PFSK-1 (cell line): ENCODE measurements around the gene PPP6R1.

Experiments
- FOXP2 ChIP-seq: optimal IDR thresholded peaks from 2 replicates; pipeline ENCODE3; 2011; ENCODE audit warnings: borderline replicate concordance, control low read depth, inconsistent platforms; ENCODE audit not compliant: insufficient read depth; ENCODE audit errors: extremely low read length, extremely low read depth
- POLR2AphosphoS5 ChIP-seq: IDR thresholded peaks from 2 replicates; pipeline ENCODE4 v1.6.1; 2012; ENCODE audit warnings: low read depth, mild to moderate bottlenecking, control low read depth, low read length, moderate library complexity
- SIN3A ChIP-seq: IDR thresholded peaks from 2 replicates; pipeline ENCODE4 v1.6.1; 2012; ENCODE audit warnings: mild to moderate bottlenecking, low read length, moderate library complexity, borderline replicate concordance; ENCODE audit not compliant: insufficient read depth
- TAF1 ChIP-seq: IDR thresholded peaks from 2 replicates; pipeline ENCODE4 v1.6.1; 2012; ENCODE audit warnings: low read length, control low read depth, borderline replicate concordance; ENCODE audit not compliant: insufficient read depth
- TF ChIP-seq, protein P1 (sequence below), 2 experiments: IDR thresholded peaks; 2 replicates each; pipeline versions ENCODE4 v1.6.1 to v1.8.0; 2011 to 2012; ENCODE audit warnings: low read depth in 2 of 2, low read length in 2 of 2, control low read depth in 1 of 2, inconsistent platforms in 1 of 2, mild to moderate bottlenecking in 1 of 2, moderate library complexity in 1 of 2; ENCODE audit not compliant: insufficient read depth in 1 of 2

PPP6R1 gene

GRCh38 chr19:55289117-55289796 is 30.4 kb upstream of the PPP6R1 start:
- TF ChIP-seq TAF1 (no peak), SIN3A (no peak), POLR2AphosphoS5 (no peak), FOXP2 (no peak)
- TF ChIP-seq, protein P1, sequence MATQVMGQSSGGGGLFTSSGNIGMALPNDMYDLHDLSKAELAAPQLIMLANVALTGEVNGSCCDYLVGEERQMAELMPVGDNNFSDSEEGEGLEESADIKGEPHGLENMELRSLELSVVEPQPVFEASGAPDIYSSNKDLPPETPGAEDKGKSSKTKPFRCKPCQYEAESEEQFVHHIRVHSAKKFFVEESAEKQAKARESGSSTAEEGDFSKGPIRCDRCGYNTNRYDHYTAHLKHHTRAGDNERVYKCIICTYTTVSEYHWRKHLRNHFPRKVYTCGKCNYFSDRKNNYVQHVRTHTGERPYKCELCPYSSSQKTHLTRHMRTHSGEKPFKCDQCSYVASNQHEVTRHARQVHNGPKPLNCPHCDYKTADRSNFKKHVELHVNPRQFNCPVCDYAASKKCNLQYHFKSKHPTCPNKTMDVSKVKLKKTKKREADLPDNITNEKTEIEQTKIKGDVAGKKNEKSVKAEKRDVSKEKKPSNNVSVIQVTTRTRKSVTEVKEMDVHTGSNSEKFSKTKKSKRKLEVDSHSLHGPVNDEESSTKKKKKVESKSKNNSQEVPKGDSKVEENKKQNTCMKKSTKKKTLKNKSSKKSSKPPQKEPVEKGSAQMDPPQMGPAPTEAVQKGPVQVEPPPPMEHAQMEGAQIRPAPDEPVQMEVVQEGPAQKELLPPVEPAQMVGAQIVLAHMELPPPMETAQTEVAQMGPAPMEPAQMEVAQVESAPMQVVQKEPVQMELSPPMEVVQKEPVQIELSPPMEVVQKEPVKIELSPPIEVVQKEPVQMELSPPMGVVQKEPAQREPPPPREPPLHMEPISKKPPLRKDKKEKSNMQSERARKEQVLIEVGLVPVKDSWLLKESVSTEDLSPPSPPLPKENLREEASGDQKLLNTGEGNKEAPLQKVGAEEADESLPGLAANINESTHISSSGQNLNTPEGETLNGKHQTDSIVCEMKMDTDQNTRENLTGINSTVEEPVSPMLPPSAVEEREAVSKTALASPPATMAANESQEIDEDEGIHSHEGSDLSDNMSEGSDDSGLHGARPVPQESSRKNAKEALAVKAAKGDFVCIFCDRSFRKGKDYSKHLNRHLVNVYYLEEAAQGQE (IDR thresholded peaks at IDR 0.05; ENCODE audit: insufficient read depth in 1 of 2, low read depth in 2 of 2, low read length in 2 of 2), result no peak

GRCh38 chr19:55287361-55288079 is 28.7 kb upstream of the PPP6R1 start:
- TF ChIP-seq, protein P1 (IDR thresholded peaks at IDR 0.05; ENCODE audit: insufficient read depth in 1 of 2, low read depth in 2 of 2, low read length in 2 of 2), result no peak

DNA sequence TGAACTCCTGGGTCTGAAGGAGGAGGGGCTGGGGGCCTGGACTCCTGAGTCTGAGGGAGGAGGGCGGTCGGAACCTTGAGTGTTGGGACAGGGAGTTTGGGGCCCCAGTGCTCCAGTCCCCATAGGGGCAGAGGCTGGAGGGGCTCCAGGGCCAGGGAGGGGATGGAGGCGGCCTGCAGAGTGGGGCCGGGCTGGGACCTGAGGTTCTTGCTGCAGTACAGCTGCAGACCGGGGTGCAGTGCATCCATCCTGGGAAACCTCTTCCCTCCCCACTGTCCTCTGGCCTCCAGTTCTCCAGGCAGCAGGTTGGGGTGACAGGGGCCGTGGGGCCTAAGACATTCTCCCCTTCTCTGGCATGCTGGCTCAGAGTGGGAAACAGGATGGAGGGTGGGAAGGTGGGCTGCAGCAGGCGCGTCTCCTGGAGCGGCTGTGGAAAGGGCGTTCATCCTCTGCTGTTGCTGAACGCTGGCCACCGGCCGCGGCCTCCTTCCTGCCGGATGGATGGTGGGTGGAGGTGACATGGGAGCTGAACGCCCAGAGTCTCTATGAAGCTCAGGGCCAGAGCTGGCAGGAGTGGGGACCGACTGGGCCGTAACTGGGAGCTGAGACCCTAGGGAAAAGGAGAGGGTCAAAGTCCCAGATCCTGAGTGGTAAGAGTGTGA is 26.5 kb upstream of the PPP6R1 start:
- no peak for TF ChIP-seq FOXP2
- no peak for TF ChIP-seq SIN3A
- TF ChIP-seq POLR2AphosphoS5, result no peak
- TF ChIP-seq TAF1, result no peak
- TF ChIP-seq, protein P1 (IDR thresholded peaks at IDR 0.05; ENCODE audit: insufficient read depth in 1 of 2, low read depth in 2 of 2, low read length in 2 of 2), result no peak

GRCh38 chr19:55284405-55285058 is 25.7 kb upstream of the PPP6R1 start:
- TF ChIP-seq, protein P1 (IDR thresholded peaks at IDR 0.05; ENCODE audit: insufficient read depth in 1 of 2, low read depth in 2 of 2, low read length in 2 of 2), result no peak
- TF ChIP-seq POLR2AphosphoS5 (no peak), TAF1 (no peak), SIN3A (no peak), FOXP2 (no peak)
